NCI-H1930 (cell line): ENCODE data around the gene GAPVD1.
"Not testable (repeated sequence)": the region's sequence is repeated elsewhere in the genome, so short reads cannot be mapped to it uniquely, and the experiment has no call there.

Experiments
- DNase-seq, 2 experiments: peaks; one replicate each; lab custom pipeline; 2025; lab: John Stamatoyannopoulos, UW

Gene GAPVD1

DNA sequence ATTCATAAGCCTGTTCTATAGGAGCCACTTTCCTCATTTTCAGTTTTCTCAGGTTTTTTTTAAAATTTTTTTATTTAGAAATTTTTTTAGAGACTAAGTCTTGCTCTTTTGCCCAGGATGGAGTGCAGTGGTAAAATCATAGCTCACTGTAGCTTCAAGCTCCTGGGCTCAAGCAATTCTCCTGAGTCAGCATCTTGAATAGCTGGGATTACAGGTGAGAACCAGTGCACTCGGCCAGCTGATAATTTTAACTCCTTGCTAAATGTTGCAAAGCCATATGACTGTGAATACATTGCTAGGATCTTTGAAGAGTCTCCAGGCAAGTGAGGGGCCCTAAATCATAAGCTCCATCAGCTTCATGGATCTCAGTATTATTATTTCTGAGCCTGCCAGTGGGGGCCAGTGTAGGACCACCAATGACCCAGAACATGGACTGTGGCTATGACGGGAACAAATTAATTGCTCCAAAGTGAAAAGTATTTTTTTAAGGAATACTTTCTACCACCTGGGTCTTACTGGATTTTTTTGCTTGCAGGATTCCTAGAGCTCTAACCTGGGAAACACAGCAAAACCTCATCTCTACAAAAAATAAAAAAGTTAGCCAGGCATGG is 5.7 kb upstream of the GAPVD1 start:
- no peak for DNase-seq

DNA sequence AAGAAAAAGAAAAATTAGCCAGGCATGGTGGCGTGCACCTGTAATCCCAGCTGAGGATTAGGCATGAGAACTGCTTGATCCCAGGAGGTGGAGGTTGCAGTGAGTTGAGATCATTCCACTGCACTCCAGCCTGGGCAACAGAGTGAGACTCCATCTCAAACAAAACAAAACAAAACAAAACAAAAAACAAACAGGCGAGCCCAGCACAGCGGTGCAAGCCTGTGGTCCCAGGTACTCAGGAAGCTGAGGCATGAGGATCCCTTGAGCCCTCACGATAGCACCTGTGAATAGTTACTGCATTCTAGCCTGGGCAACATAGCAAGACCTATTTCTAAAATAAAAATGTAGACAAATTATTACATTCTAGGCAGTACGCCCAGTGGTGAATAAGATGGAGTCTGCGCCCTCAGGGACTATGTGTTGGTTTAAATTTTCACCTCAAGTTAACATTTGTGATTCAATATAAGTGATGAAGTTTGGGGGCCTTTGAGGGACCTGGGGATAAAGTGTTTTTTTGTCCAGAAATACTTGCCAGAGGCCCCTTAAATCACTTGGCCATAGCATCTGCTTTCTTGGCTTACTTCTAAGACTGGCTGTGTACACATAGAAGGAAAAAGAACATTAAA is 3.4 kb upstream of the GAPVD1 start:
- DNase-seq = no peak

DNA sequence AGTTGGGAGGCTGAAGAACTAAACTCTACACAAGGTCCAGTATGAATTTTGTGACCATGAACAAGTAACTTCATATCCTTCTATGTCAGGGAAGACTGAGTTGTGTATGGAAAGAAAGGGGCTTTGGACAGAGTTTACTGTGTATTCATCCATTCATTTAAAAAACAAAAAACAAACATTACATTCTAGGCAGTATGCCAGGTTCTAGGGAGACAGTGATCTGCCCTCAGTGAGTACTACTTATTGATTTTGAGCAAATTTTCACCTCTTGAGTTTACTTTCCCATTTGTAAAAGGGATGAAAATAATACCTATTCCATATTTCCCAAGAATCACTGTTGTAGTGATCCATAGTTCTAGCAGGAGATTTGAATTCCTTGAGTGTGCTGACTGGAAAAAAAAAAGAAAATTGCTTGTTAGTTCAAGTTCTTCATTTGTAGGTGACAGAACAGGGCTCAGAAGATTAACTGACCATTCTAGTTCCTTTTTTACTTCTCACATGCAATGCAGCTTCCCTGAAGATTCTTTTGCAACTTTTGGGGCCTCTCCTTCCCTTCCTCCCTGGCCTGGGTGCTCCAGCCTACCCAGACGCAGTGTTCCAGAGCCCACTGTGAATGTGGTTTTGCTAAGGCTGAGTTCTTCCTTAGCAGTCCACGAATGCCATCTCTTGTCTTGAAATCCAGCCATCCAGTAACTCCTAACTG is 2.6 kb upstream of the GAPVD1 start:
- no peak for DNase-seq

DNA sequence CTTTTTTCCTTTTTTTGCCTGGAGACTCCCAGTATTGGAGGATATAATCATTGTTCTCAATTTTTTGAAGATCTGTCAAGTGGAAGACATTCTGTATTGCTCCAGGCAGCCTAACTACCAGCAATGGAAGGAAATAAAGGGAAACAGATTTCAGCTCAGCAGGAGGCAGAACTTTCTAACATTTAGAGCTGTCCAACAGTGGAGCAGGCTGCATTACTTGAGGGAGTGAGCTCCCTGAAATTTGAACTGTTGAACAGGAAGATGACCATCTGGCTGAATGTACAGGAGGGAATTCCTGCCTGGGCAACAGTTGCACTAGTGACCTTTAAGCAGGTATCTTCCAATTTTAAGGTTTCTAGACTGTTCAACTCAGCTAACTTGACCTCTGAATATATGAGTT is 1.1 kb upstream of the GAPVD1 start:
- no peak for DNase-seq

DNA sequence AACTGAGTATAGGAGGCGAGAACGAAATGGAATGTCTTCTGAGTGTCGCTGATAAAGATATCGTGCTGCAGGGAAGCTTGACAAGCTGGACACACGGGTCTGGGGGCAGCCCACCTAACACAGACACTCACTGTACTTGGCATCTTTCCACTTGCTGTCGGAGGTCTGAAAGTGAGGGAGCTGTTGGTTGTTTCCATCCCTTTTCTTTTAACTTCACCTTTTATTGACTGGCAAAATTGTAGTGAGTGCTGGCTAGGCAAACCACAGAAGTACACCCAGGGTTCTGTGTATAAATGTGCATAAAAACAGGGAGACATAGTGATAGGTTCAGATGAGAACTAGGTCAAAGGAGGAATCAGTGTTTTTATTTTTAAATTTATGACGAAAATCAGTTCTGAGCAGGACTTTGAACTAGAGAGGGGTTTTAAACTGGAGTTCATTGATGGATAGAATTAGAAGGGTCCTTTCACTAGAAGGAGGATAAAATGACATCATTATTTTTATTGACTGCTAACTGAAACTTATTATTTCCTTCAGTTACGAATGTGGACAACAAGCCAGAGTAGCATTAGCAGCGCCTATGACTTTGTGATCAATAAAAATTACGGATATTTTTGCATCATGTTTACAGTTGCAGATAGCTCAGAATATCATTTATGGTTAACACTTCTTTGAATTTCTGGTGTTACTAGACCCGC is 817 bp downstream of the GAPVD1 start:
- no peak for DNase-seq

DNA sequence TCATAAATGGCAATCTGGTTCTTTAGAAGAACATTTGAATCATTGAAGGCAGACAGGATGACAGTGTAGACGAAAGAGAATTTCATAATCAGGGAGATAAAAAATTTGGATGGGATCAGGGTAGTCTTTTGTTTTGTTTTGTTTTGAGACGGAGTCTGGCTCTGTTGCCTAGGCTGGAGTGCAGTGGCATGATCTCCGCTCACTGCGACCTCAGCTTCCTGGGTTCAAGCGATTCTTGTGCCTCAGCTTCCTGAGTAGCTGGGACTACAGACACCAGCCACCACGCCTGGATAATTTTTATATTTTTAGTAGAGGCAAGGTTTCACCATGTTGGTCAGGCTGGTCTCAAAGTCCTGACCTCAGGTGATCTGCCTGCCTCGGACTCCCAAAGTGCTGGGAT is 2.4 kb downstream of the GAPVD1 start:
- DNase-seq = not testable (repeated sequence)

DNA sequence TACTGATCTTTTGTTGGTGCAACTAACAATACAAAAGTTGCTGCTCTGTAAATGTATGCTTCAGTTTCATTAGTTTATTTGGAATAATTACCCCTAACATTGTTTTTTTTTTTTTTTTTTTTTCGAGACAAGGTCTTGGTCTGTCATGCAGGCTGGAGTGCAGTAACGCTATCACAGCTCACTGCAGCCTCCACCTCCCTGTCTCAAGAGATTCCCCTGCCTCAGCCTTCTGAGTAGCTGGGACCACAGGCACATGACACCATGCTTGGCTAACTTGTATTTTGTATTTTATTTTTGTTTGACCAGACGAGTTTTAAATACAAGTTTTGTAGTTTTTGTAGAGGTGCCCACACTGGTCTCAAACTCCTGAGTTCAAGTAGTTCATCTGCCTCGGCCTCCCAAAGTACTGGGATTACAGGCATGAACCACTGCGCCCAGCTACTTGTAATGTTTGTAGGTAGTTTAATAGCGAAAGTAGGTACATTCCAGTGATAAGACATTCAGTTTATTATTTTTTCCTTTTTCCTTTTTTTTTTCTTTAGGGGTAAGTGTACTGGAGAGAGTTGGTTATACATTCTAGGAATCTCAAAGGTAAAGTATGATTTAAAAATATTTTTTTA is 6.9 kb downstream of the GAPVD1 start:
- DNase-seq = no peak

DNA sequence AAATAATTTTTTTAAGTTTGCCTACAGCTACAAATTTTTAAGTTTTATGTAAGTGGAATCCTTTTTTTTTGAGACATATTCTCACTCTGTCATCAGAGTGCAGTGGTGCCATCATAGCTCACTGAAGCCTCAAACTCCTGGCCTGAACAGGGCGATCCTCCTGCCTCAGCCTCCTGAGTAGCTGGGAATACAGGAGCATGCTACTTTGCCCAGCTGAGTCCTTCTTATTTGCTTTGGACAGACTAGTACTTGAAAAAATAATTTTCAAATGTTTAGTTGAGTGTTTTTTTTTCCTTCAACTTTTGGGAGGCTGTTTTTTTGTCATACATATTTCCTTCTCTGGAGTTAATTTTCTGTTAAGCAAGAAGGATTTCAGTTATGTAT is 7.4 kb downstream of the GAPVD1 start:
- DNase-seq = no peak

DNA sequence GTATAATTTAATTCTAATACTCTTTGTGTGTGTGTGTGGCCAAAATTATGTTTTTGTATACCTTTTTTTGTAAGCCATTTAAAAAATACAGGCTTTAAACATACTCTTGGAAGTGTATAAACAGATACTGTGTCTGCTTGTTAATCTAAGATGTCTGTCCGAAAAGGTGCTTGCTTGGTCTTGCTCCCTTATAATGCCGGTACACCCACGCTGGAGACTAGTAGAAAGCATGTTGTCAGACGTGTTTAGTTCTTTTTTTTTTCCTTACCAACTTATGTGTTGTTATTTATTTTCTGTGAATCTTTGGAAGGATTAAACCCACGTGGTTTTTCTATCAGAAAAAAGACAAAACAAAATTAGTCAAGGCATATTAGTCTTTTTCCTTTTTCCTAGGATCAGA is 9.5 kb downstream of the GAPVD1 start:
- no peak for DNase-seq

DNA sequence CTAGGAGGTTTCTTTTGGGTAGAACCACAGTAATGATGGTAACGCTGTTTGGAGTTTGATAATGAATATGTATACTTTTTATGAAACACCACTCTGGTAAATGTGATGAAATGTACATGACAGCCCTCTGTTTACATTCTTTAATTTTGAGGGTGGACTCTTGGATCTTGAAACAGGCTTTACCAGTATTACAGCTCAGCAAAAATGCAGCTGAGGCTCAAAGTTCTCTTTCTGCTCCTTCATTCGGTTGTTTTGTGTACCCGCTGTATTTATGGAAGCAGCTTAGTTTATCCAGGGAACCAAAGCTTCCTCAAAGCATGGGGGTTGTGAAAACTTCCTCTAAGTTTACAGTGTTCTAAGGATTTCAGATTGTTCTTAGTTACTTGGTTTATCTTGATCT is 11.1 kb downstream of the GAPVD1 start:
- no peak for DNase-seq

DNA sequence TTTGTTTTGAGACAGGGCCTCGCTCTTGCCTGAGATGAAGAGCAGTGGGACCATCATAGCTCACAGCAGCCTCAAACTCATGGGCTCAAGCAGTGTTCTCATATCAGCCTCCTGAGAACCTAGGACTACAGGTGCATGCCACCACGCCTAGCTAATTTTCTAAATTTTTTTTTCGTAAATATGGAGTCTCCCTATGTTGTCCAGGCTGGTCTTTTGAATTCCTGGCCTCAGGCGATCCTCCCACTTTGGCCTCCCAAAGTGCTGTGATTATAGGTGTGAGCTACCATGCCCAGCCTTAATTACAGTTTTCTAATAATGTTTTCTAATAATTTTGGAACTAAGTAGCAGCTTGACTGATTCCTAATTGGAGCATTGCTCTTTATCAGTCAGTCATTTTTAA is 15.1 kb downstream of the GAPVD1 start:
- no peak for DNase-seq

DNA sequence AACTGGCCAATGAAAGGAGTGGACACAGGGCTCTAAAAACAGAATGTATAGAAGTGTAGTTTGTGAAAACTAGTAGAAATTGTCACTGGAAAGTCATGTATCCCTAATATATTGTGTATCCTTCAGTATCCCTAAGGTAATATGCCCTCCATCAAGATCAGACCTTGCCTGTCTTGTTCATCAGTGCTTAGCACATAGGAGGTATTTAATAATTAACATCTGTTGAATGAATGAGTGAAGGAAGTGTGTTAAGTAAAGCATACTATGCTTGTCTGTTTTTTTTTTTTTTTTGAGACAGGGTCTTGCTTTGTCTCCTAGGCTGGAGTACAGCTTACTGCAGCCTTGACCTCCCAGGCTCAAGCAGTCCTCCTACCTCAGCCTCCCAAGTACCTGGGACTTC is 15.8 kb downstream of the GAPVD1 start:
- DNase-seq = no peak

DNA sequence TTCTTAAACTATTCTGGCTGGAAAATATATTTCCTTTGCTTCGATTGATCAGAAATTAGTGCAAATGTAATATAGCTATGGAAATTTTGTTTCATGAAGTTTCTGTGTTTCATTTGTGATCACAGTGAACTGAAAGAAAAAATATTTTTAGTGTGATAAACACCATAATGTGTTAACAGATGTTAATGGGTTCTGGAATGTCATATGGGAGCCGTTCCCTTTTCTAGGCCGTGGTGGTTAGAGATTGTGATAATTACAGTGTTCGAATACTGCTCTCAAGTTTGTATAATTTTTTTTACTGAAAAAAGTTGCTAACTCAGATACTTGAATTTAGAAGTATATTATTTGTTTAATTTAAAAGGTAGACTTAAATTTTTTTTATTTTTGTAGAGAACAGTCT is 19.3 kb downstream of the GAPVD1 start:
- no peak for DNase-seq

DNA sequence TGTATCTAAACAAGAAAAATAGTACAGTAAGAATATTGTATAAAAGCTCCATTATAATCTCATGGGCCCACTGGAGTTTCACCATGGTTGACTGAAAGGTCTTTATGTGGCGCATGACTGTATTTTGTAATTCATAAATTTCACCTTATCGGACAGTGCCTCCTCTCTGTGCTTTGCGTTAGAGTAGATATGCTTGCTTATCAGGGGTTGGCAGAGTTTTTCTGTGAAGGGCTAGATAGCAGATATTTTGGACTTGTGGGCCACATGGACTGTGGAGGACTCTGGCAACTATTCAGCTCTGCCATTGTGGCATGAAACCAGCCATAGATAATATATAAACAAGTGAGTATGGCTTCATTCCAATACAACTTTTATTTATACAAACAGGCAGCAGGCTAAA is 23.2 kb downstream of the GAPVD1 start:
- DNase-seq = no peak

DNA sequence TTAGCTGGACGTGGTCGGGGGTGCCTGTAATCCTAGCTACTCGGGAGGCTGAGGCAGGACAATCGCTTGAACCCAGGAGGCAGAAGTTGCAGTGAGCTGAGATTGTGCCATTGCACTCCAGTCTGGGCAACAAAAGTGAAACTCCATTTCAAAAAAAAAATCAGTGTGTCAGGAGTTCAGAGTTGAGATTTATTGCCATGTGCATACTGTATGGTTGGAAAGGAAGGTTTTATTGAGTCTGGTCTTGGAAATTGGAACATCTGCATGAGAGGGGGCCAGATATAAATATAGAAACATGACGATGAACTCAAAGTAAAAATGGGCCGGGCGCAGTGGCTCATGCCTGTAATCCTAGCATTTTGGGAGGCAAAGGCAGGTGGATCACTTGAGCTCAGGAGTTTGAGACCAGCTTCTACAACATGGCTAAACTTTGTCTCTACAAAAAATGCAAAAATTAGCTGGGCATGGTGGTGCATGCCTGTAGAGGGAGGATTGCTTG is 25.4 kb downstream of the GAPVD1 start:
- not testable (repeated sequence) for DNase-seq

DNA sequence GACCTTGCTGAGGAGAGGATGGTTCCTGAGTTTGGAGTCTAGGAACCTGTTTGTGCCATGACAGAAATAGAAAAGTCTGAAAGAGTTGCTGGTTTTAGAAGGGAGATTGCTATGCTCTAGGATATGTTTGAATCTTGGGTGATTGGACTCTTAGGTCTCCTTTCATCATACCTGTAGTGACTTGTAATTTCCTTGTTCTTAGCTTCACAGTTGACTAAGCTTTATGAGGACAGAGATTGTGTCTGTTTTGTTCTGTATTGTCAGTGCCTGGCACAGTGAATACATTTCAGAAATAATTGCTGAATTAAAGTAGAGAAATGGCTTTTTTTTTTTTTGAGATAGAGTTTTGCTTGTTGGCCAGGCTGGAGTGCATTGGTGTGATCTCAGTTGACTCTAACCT is 31.5 kb downstream of the GAPVD1 start:
- no peak for DNase-seq

DNA sequence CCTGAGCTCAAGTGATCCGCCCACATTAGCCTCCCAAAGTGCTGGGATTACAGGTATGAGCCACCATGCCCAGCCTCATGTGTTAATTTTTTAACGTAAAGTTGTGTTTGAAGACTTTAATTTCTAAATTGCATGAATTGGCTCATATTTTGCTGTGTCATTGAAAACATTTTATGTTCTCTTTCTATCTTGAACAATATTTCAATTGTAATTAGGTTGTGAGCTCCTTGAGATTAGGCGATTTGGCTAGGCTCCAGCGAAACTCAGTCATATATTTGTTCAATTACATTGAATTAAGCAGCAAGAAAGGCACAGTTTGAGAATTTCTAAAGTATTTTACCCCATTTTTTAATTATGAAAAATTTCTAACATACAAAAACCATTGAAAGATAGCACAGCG is 34.0 kb downstream of the GAPVD1 start:
- DNase-seq = no peak

DNA sequence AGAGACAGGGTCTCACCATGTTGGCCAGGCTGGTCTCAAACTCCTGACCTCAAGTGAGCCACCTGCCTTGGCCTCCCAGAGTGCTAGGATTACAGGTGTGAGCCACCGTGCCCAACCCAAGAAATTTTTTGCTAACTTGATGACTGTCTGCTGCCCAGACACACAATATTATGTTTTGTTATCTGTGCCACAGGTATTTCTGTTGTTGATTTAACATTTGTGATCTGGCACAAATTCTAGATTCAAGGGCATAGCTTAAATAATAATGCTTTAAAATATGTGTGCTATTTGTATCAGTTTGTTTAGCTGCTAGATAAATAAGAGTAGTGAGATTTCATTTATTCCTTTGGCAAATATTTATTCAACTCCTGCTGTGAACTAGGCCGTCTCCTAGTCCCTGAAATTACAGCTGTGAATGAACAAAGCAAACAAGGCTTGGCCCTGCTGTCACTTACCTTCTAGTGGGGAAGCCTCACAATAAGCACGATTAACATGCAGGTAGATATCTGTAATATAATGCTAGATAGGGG is 35.3 kb downstream of the GAPVD1 start:
- DNase-seq = peak; percentile 47 to 76

DNA sequence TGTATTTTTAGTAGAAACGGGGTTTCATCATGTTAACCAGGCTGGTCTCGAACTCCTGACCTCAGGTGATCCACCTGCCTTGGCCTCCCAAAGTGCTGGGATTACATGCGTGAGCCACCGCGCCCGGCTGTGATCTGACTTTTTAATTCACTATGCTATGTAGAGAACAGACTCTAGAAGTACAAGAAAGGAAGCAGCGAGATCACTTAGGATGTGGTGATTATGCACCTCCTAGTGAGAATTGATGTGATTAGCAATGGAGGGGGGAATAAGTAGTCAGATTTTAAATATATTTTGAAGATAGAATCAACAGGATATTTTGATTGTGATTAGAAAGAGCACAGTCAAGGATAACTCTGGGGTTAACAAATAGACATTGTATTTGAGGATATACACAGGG is 36.3 kb downstream of the GAPVD1 start:
- no peak for DNase-seq

DNA sequence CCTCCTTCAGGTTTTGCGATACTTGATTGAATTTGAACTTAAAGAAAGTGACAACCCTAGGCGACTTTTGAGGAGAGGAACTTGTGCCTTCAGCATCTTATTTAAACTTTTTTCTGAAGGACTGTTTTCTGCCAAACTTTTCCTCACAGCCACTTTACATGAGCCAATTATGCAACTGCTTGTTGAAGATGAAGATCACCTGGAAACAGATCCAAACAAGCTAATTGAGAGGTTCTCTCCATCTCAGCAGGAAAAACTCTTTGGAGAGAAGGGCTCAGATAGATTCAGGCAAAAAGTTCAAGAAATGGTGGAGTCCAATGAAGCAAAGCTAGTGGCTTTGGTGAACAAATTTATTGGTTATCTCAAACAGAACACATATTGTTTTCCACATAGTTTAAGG is 40.6 kb downstream of the GAPVD1 start:
- DNase-seq = no peak

DNA sequence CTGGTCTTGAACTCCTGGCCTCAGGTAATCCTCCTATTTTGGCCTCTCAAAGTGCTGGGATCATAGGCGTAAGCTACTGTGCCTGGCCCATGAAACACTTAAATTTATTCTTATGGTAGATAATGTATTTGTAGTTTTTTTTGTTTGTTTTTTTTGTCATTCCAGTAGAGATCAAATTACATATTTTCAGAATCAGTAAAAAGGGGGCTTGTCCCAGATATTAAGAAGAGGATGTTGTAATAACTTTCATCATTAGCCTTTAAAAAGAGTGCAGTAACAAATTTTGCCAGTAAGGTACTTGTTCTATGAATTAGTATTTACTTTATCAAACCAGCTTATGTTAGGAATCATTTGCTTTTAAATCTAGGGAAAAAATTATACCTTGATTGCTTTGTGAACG is 42.6 kb downstream of the GAPVD1 start:
- no peak for DNase-seq

DNA sequence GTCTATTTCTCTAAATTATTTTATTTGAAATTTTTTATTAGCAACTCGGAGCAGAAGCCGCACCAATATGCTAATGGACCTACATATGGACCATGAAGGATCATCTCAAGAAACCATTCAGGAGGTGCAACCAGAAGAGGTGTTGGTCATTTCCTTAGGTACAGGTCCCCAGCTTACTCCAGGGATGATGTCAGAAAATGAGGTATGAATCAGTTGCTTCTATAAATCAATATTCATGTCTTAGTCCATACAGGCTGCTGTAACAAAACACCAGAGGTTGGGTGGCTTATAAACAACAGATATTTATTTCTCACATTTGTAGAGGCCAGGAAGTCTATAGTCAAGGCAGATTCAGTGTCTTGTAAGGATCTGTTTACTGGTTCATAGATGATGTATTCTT is 50.8 kb downstream of the GAPVD1 start:
- no peak for DNase-seq
